Panc1 (cell line): ENCODE data around the gene SH3D21. TPM values are rescaled to one million over a fixed set of nuclear protein-coding genes. Genes with fewer than 3 reads are reported as not detected.
A peak's percentile ranks its signal among the peaks of the same experiment; 100 is the strongest.

Source experiments
- ATAC-seq: fragments of 200-7000 bp; cut with Tn5 transposase; 2 replicates; pipeline ENCODE4 v1.9.1; 2020; ENCODE audit warnings: mild to moderate bottlenecking, moderate library complexity
- BruUV-seq: library from RNA; stranded (reverse); fragments of 400-500 nt; replicated peaks from 2 replicates; lab custom pipeline; 2021; lab: Mats Ljungman, UMichigan
- CTCF ChIA-PET: fragments of 300-600 bp; sonication (Branson Sonifier 250); formaldehyde crosslinking; loops from one replicate; lab custom pipeline; 2022; ENCODE audit warnings: antibody characterized with exemption; lab: Charles Lee
- POLR2A ChIA-PET: fragments of 300-600 bp; sonication (Branson Sonifier 250); formaldehyde crosslinking; loops from one replicate; lab custom pipeline; 2022; ENCODE audit warnings: antibody characterized with exemption; lab: Charles Lee
- DNase-seq: peaks from one replicate; pipeline ENCODE4 v3.0.0-alpha.2; 2010; ENCODE audit warnings: low read depth, low spot score
- H3K27ac ChIP-seq: 2 replicates; pipeline ENCODE4 v1.5.1; 2011; ENCODE audit warnings: mild to moderate bottlenecking, low read length, inconsistent platforms
- H3K27me3 ChIP-seq: fragments of 200-500 bp; sonication (Bioruptor generic); 2 replicates; pipeline ENCODE4 v1.6.0; 2014; ENCODE audit warnings: low read length, inconsistent platforms; ENCODE audit not compliant: control insufficient read depth, insufficient read depth
- H3K36me3 ChIP-seq: fragments of 200-500 bp; sonication (Bioruptor generic); 2 replicates; pipeline ENCODE4 v1.5.1; 2014; ENCODE audit warnings: inconsistent platforms, mild to moderate bottlenecking, low read length, moderate library complexity; ENCODE audit not compliant: control insufficient read depth, insufficient read depth
- H3K4me1 ChIP-seq: 2 replicates; pipeline ENCODE4 v1.5.1; 2011; ENCODE audit warnings: inconsistent platforms, mild to moderate bottlenecking, low read length, moderate library complexity; ENCODE audit not compliant: control insufficient read depth, insufficient read depth
- H3K4me3 ChIP-seq, 2 experiments: 2 replicates each; pipeline ENCODE4 v1.5.1; 2011 to 2012; ENCODE audit warnings: low read depth in 2 of 2, low read length in 2 of 2, mild to moderate bottlenecking in 2 of 2, inconsistent platforms in 1 of 2, moderate library complexity in 1 of 2
- H3K9me3 ChIP-seq: fragments of 200-500 bp; sonication (Bioruptor generic); 2 replicates; pipeline ENCODE4 v1.5.1; 2014; ENCODE audit warnings: low read depth, mild to moderate bottlenecking, inconsistent platforms, low read length, moderate library complexity; ENCODE audit not compliant: control insufficient read depth, insufficient read depth
- CTCF ChIP-seq: fragments of 450-650 bp; IDR thresholded peaks from 2 replicates; pipeline ENCODE4 v1.5.1; 2017; ENCODE audit warnings: mild to moderate bottlenecking
- POLR2AphosphoS5 ChIP-seq: IDR thresholded peaks from 2 replicates; pipeline ENCODE4 v1.6.1; 2012; ENCODE audit warnings: mild to moderate bottlenecking, low read depth, low read length, moderate library complexity
- SIN3A ChIP-seq: IDR thresholded peaks from 2 replicates; pipeline ENCODE4 v1.6.1; 2012; ENCODE audit warnings: low read depth, mild to moderate bottlenecking, low read length, moderate library complexity, borderline replicate concordance; ENCODE audit not compliant: insufficient read depth
- TCF7L2 ChIP-seq: IDR thresholded peaks from 2 replicates; pipeline ENCODE4 v1.6.1; 2011; ENCODE audit warnings: mild to moderate bottlenecking, low read depth, low read length, inconsistent platforms
- in situ Hi-C: cut with HindIII; loops from 2 replicates; pipeline ENCODE4 v1.10.0; 2016; ENCODE audit warnings: low sequenced_read_pairs, low pct_unique_long_range_greater_than_20kb
- intact Hi-C: fragments of 100-400 bp; cut with micrococcal nuclease; formaldehyde crosslinking; loops from one replicate; pipeline ENCODE4 v1.10.0; 2022; ENCODE audit not compliant: unreplicated experiment
- total RNA-seq: library from RNA; stranded (reverse); gene quantifications from one replicate; pipeline ENCODE4 v1.2.1, GENCODE V29; 2021; ENCODE audit not compliant: unreplicated experiment
- TF ChIP-seq, protein P1 (sequence below), 2 experiments: IDR thresholded peaks; 2 replicates each; pipeline ENCODE4 v1.6.1; 2011 to 2012; ENCODE audit warnings: low read depth in 2 of 2, control low read depth in 1 of 2, low read length in 1 of 2, mild to moderate bottlenecking in 1 of 2, moderate library complexity in 1 of 2; ENCODE audit not compliant: insufficient read depth in 1 of 2

Gene SH3D21
- total RNA-seq, 1 experiment from 2014 or later: 18.9 TPM

DNA sequence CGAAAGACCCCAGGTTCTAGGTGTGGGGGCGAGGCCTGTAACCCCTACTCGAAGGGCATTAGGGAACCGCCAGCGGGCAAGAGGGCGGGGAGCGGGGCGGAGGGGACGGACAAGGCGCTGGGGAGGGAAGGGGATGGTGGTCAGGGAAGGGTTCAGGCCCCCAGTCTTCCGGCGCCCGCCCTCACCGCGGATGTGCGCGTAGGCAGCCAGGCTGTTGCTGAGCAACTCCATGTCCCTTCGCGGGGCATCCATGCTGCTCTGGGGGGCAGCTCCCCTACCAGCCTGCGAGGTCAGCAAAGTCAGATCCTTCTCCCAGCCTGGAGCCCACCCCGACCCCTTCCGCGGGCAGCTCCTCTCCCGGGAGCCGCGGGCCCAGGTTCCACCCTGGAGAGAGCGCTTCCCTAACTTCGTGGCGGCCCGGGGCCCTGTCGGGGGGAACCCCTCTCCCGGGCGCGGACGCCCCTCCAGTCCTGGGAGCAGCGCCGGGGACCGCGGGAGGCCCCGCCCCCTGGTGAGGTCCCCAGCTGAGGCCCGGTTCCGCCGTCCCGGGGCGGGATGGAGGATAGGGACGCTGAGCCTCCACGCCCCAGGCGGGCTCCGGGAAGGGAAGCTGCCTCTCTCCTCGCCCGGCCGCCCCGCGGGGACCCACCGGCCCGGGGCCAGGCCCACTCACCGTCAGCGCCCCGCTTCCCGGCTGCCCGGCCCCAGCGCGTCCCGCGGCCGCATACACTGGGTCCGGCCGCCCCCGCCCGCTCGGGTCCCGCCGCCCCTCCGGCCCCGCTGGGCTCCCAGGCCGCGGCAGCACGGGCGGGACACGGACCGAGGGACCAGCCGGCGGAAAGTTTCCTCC, 16.8 kb downstream of the SH3D21 start:
- TF ChIP-seq SIN3A (no peak), POLR2AphosphoS5 (peak; percentile 54)
- DNase-seq: no peak
- Histone ChIP-seq H3K4me3 (peak overlapping the region; percentile 56 to 72), H3K27me3 (no peaks in the 10 kb centered on the region), H3K27ac (peak overlapping the region; percentile 81), H3K36me3 (no peaks in the 10 kb centered on the region), H3K9me3 (no peaks in the 10 kb centered on the region), H3K4me1 (peaks cover 19% of the 10 kb centered on the region)
- POLR2A ChIA-PET: no interaction called here
- intact Hi-C loops: no loop called here
- peak; percentile 67 for ATAC-seq
- BruUV-seq: no TSS peak
- CTCF ChIA-PET: interaction anchor here (0.6 to 1.2 kb wide), 3 partner anchors 46 to 135 kb away, joined by 5 to 8 read pairs (median 7); no protein-coding TSS in a partner anchor
- in situ Hi-C loops: no loop called here

DNA sequence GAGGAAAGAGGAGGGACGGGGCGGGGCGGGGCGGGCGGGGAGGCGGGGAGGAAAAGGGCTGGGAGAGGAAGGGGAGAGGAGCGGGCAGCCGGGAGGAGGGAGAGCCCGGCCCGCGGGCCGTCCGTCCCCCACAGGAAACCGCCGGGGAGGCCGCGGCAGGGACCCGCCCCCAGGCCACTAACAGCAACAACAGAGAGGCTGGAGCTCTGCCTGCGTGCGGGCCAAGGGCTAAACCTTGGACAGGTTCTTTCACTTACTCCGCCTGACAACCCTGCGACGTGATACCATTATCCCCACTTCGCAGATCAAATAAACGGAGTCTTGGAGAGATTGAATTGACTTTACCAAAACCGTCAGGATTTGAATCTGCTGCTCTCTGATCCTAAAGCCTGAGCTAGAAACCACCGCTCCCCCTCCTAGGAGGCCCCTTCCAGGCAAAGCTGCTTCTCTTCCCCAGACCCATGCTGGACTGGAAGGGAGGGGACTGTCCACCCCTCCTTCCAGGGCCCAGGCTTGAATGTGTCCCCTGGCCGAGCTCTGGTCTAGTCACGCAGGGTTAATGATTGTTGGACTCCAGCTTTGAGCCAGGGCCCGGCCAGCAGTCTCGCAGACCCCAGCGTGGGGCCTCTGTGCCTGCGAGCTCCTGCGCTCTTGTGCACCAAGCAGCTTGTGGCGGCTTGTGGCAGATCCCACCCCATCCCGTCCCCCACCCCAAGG, 17.6 kb downstream of the SH3D21 start, which contains the start of gene EVA1B:
TSS of gene EVA1B (minus strand) at position 10 of the 717 bp plus-strand sequence. CDS start 608 bp downstream, outside the sequence.
- TF ChIP-seq POLR2AphosphoS5: no peak
- TF ChIP-seq, protein P1, sequence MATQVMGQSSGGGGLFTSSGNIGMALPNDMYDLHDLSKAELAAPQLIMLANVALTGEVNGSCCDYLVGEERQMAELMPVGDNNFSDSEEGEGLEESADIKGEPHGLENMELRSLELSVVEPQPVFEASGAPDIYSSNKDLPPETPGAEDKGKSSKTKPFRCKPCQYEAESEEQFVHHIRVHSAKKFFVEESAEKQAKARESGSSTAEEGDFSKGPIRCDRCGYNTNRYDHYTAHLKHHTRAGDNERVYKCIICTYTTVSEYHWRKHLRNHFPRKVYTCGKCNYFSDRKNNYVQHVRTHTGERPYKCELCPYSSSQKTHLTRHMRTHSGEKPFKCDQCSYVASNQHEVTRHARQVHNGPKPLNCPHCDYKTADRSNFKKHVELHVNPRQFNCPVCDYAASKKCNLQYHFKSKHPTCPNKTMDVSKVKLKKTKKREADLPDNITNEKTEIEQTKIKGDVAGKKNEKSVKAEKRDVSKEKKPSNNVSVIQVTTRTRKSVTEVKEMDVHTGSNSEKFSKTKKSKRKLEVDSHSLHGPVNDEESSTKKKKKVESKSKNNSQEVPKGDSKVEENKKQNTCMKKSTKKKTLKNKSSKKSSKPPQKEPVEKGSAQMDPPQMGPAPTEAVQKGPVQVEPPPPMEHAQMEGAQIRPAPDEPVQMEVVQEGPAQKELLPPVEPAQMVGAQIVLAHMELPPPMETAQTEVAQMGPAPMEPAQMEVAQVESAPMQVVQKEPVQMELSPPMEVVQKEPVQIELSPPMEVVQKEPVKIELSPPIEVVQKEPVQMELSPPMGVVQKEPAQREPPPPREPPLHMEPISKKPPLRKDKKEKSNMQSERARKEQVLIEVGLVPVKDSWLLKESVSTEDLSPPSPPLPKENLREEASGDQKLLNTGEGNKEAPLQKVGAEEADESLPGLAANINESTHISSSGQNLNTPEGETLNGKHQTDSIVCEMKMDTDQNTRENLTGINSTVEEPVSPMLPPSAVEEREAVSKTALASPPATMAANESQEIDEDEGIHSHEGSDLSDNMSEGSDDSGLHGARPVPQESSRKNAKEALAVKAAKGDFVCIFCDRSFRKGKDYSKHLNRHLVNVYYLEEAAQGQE (IDR thresholded peaks at IDR 0.05; ENCODE audit: insufficient read depth in 1 of 2, low read depth in 2 of 2, low read length in 1 of 2): no peak
- no peak for TF ChIP-seq TCF7L2
- TF ChIP-seq CTCF: no peak
- TF ChIP-seq SIN3A: no peak
- H3K4me3 ChIP-seq: peak within 1 kb of the TSS; percentile 56 to 72
- peak within 1 kb of the TSS; percentile 85 for H3K27ac ChIP-seq
- H3K9me3 ChIP-seq: no peaks in the 10 kb centered on the region
- no TSS peak for BruUV-seq
- peaks cover 19% of the 10 kb centered on the region for H3K4me1 ChIP-seq
- intact Hi-C loops (no loop called here), in situ Hi-C loops (no loop called here)
- ATAC-seq: peak; percentile 60
- DNase-seq: no peak
- ChIA-PET CTCF (interaction anchor here (0.6 to 0.9 kb wide), 2 partner anchors 19 to 47 kb away, joined by 3 to 8 read pairs; no protein-coding TSS in a partner anchor), POLR2A (no interaction called here)
- no peaks in the 10 kb centered on the region for H3K27me3 ChIP-seq
- no peaks in the 10 kb centered on the region for H3K36me3 ChIP-seq
